RWPE2 (cell line): ENCODE data around the gene MCM9.
"Not testable (repeated sequence)": the region's sequence is repeated elsewhere in the genome, so short reads cannot be mapped to it uniquely, and the experiment has no call there.

Source experiments
- ATAC-seq: fragments of 200-7000 bp; cut with Tn5 transposase; 3 replicates; pipeline ENCODE4 v1.9.1; 2021; ENCODE audit warnings: low read depth
- DNase-seq: peaks from one replicate; pipeline ENCODE4 v3.0.0-alpha.2; 2020; ENCODE audit warnings: low spot score
- H3K27ac ChIP-seq: fragments of 450-650 bp; 2 replicates; pipeline ENCODE4 v1.5.1; 2017; ENCODE audit warnings: mild to moderate bottlenecking; ENCODE audit not compliant: poor library complexity, severe bottlenecking
- H3K27me3 ChIP-seq: fragments of 250-450 bp; sonication (Bioruptor Pico); 2 replicates; pipeline ENCODE4 v1.5.1; 2021; ENCODE audit warnings: mild to moderate bottlenecking, moderate library complexity; ENCODE audit not compliant: insufficient read depth, poor library complexity, severe bottlenecking
- H3K36me3 ChIP-seq: fragments of 250-450 bp; sonication (Bioruptor Pico); 2 replicates; pipeline ENCODE4 v1.5.1; 2020; ENCODE audit warnings: low read depth, mild to moderate bottlenecking, moderate library complexity
- H3K4me1 ChIP-seq: fragments of 250-450 bp; sonication (Bioruptor Pico); 2 replicates; pipeline ENCODE4 v1.5.1; 2021; ENCODE audit warnings: mild to moderate bottlenecking, moderate library complexity; ENCODE audit not compliant: insufficient read depth, poor library complexity, severe bottlenecking
- H3K4me3 ChIP-seq: fragments of 250-450 bp; sonication (Bioruptor Pico); 2 replicates; pipeline ENCODE4 v1.5.1; 2021; ENCODE audit warnings: mild to moderate bottlenecking, moderate library complexity; ENCODE audit not compliant: severe bottlenecking
- H3K9me3 ChIP-seq: fragments of 250-450 bp; sonication (Bioruptor Pico); 2 replicates; pipeline ENCODE4 v1.5.1; 2021; ENCODE audit warnings: mild to moderate bottlenecking, moderate library complexity; ENCODE audit not compliant: severe bottlenecking
- CTCF ChIP-seq: fragments of 450-650 bp; IDR thresholded peaks from one replicate; pipeline ENCODE4 v1.5.1; 2017; ENCODE audit warnings: mild to moderate bottlenecking, moderate library complexity; ENCODE audit not compliant: poor library complexity, severe bottlenecking

MCM9 gene

GRCh38 chr6:118799826-118800225 lies 135.1 kb downstream of the MCM9 start:
- ATAC-seq: no peak
- no peak for TF ChIP-seq CTCF
- Histone ChIP-seq H3K27ac (no peak overlapping the region), H3K27me3 (no peaks in the 10 kb centered on the region), H3K9me3 (no peaks in the 10 kb centered on the region), H3K4me1 (no peaks in the 10 kb centered on the region), H3K36me3 (no peaks in the 10 kb centered on the region), H3K4me3 (no peak overlapping the region)
- DNase-seq: no peak

- H3K9me3 ChIP-seq, H3K4me1 ChIP-seq, H3K4me3 ChIP-seq, H3K36me3 ChIP-seq, H3K27ac ChIP-seq, ATAC-seq, H3K27me3 ChIP-seq, DNase-seq: not testable (repeated sequence)
Measured at GRCh38 chr6:118796548-118796947, 138.4 kb downstream of the MCM9 start.

- H3K4me1 ChIP-seq: no peaks in the 10 kb centered on the region
- ATAC-seq: no peak
- H3K4me3 ChIP-seq: no peak overlapping the region
- H3K27ac ChIP-seq: no peak overlapping the region
- no peak for DNase-seq
- H3K36me3 ChIP-seq: no peaks in the 10 kb centered on the region
- no peaks in the 10 kb centered on the region for H3K27me3 ChIP-seq
- no peak for TF ChIP-seq CTCF
- H3K9me3 ChIP-seq: no peaks in the 10 kb centered on the region
Measured at GRCh38 chr6:118791499-118791898, 143.5 kb downstream of the MCM9 start.

GRCh38 chr6:118789954-118790353 lies 145.0 kb downstream of the MCM9 start:
- DNase-seq: no peak

GRCh38 chr6:118789419-118789818 lies 145.5 kb downstream of the MCM9 start:
- no peak overlapping the region for H3K4me3 ChIP-seq
- H3K4me1 ChIP-seq: no peaks in the 10 kb centered on the region
- H3K27me3 ChIP-seq: no peaks in the 10 kb centered on the region
- TF ChIP-seq CTCF: no peak
- no peak overlapping the region for H3K27ac ChIP-seq
- no peak for ATAC-seq
- no peaks in the 10 kb centered on the region for H3K9me3 ChIP-seq
- H3K36me3 ChIP-seq: no peaks in the 10 kb centered on the region
- DNase-seq: no peak

More at GRCh38 chr6:118789954-118790353, 145.0 kb downstream of the MCM9 start:
- no peaks in the 10 kb centered on the region for H3K4me1 ChIP-seq
- no peak for TF ChIP-seq CTCF
- H3K9me3 ChIP-seq: no peaks in the 10 kb centered on the region
- H3K27ac ChIP-seq: no peak overlapping the region
- H3K27me3 ChIP-seq: no peaks in the 10 kb centered on the region
- ATAC-seq: no peak
- H3K36me3 ChIP-seq: no peaks in the 10 kb centered on the region
- H3K4me3 ChIP-seq: no peak overlapping the region

GRCh38 chr6:118788702-118789101 lies 146.3 kb downstream of the MCM9 start:
- no peak for ATAC-seq

More at GRCh38 chr6:118788702-118789101, 146.3 kb downstream of the MCM9 start:
- Histone ChIP-seq H3K9me3 (no peaks in the 10 kb centered on the region), H3K4me1 (no peaks in the 10 kb centered on the region), H3K36me3 (no peaks in the 10 kb centered on the region), H3K27ac (no peak overlapping the region), H3K4me3 (no peak overlapping the region), H3K27me3 (no peaks in the 10 kb centered on the region)
- no peak for DNase-seq
- TF ChIP-seq CTCF: no peak
